Neuronal stem cell (in vitro differentiated cells): ENCODE measurements around the gene KRT6A.
"Not testable (repeated sequence)": the region's sequence is repeated elsewhere in the genome, so short reads cannot be mapped to it uniquely, and the experiment has no call there.

Source experiments
- DNase-seq: peaks from one replicate; pipeline ENCODE4 v3.0.0-alpha.2; 2013; ENCODE audit warnings: low spot score
- H2AFZ ChIP-seq: one replicate; pipeline ENCODE4 v1.6.1; 2013; ENCODE audit warnings: mild to moderate bottlenecking, low read length, inconsistent platforms
- H2AK5ac ChIP-seq: 2 replicates; pipeline ENCODE4 v1.6.1; 2013; ENCODE audit warnings: low read depth, mild to moderate bottlenecking, inconsistent platforms, low read length, moderate library complexity, mixed read lengths
- H2BK120ac ChIP-seq: 2 replicates; pipeline ENCODE4 v1.6.1; 2013; ENCODE audit warnings: low read depth, mild to moderate bottlenecking, inconsistent platforms, low read length, moderate library complexity, mixed read lengths
- H2BK12ac ChIP-seq: one replicate; pipeline ENCODE4 v1.6.1; 2013; ENCODE audit warnings: low read length, inconsistent platforms
- H2BK15ac ChIP-seq: 2 replicates; pipeline ENCODE4 v1.6.1; 2013; ENCODE audit warnings: mild to moderate bottlenecking, low read length, inconsistent platforms, mixed read lengths
- H2BK5ac ChIP-seq: one replicate; pipeline ENCODE4 v1.6.1; 2013; ENCODE audit warnings: inconsistent platforms, mild to moderate bottlenecking, low read length, moderate library complexity
- H3K14ac ChIP-seq: one replicate; pipeline ENCODE4 v1.6.1; 2013; ENCODE audit warnings: low read length, inconsistent platforms
- H3K18ac ChIP-seq: 2 replicates; pipeline ENCODE4 v1.6.1; 2013; ENCODE audit warnings: low read length, inconsistent platforms
- H3K23ac ChIP-seq: 2 replicates; pipeline ENCODE4 v1.6.1; 2013; ENCODE audit warnings: low read depth, mild to moderate bottlenecking, mixed read lengths, low read length, inconsistent platforms; ENCODE audit not compliant: poor library complexity
- H3K27ac ChIP-seq: replicated peaks from 3 replicates; pipeline ENCODE4 v1.5.1; 2013; ENCODE audit warnings: low read length, inconsistent platforms
- H3K27me3 ChIP-seq, 3 experiments: 2 replicates each; pipeline ENCODE4 v1.6.1; 2013; ENCODE audit warnings: low read length in 3 of 3, mild to moderate bottlenecking in 2 of 3, inconsistent platforms in 1 of 3, low read depth in 1 of 3, mixed read lengths in 1 of 3, moderate library complexity in 1 of 3; ENCODE audit not compliant: control insufficient read depth in 3 of 3, insufficient read depth in 3 of 3
- H3K36me3 ChIP-seq, 2 donors: replicated peaks in 1 of 2; 2 replicates each; pipeline ENCODE4 v1.6.1; 2013; ENCODE audit warnings: low read length in 2 of 2; ENCODE audit not compliant: control insufficient read depth in 2 of 2, insufficient read depth in 2 of 2
- H3K4ac ChIP-seq: 2 replicates; pipeline ENCODE4 v1.6.1; 2013; ENCODE audit warnings: inconsistent platforms, mild to moderate bottlenecking, low read length, moderate library complexity
- H3K4me1 ChIP-seq, 2 donors: 1 replicate in 1 of 2; 2 replicates in 1 of 2; pipeline ENCODE4 v1.6.1; 2013; ENCODE audit warnings: low read length in 2 of 2, low read depth in 1 of 2; ENCODE audit not compliant: control insufficient read depth in 2 of 2, insufficient read depth in 1 of 2
- H3K4me2 ChIP-seq: one replicate; pipeline ENCODE4 v1.6.1; 2013; ENCODE audit warnings: mild to moderate bottlenecking, low read length, inconsistent platforms; ENCODE audit not compliant: insufficient read depth, poor library complexity, severe bottlenecking
- H3K4me3 ChIP-seq, 2 donors: 2 replicates each; pipeline ENCODE4 v1.5.1; 2013; ENCODE audit warnings: low read length in 2 of 2, mild to moderate bottlenecking in 2 of 2, inconsistent platforms in 1 of 2, moderate library complexity in 1 of 2
- H3K79me1 ChIP-seq: one replicate; pipeline ENCODE4 v1.6.1; 2013; ENCODE audit warnings: low read depth, mild to moderate bottlenecking, inconsistent platforms, low read length, moderate library complexity
- H3K9ac ChIP-seq: one replicate; pipeline ENCODE4 v1.6.1; 2013; ENCODE audit warnings: mild to moderate bottlenecking, low read depth, low read length, inconsistent platforms; ENCODE audit not compliant: poor library complexity
- H3K9me3 ChIP-seq, 2 donors: replicated peaks in 1 of 2; 2 replicates each; pipeline versions ENCODE3 to v1.6.1; 2013; ENCODE audit warnings: low read length in 2 of 2, mild to moderate bottlenecking in 2 of 2, inconsistent platforms in 1 of 2, low read depth in 1 of 2, mixed read lengths in 1 of 2, moderate library complexity in 1 of 2; ENCODE audit not compliant: control insufficient read depth in 2 of 2, insufficient read depth in 1 of 2
- H4K8ac ChIP-seq: one replicate; pipeline ENCODE4 v1.6.1; 2013; ENCODE audit warnings: low read depth, mild to moderate bottlenecking, inconsistent platforms, low read length, moderate library complexity
- H4K91ac ChIP-seq: one replicate; pipeline ENCODE4 v1.6.1; 2013; ENCODE audit warnings: low read length, low read depth, mild to moderate bottlenecking, inconsistent platforms; ENCODE audit not compliant: poor library complexity
- WGBS, 2 donors: extraction: QIAGEN DNeasy Blood & Tissue Kit; methylation state at CpG; one replicate each; pipeline ENCODE4 v1.1.7; 2013; ENCODE audit warnings: missing lambda C conversion rate in 2 of 2, mixed read lengths in 1 of 2; ENCODE audit not compliant: insufficient read length in 2 of 2, insufficient replicate concordance in 1 of 2; ENCODE audit errors: extremely low coverage in 2 of 2; 5-methylcytosine and 5-hydroxymethylcytosine counted together

The KRT6A gene

GRCh38 chr12:52494100-52494499, 1.0 kb upstream of the KRT6A start:
- DNase-seq, result no peak
- Histone ChIP-seq H4K8ac (no peak overlapping the region), H3K27me3 (peaks cover 0 to 8% (median 0%) of the 10 kb centered on the region in 3 experiments), H3K4me3 (no peak overlapping the region), H3K9me3 (no peaks in the 10 kb centered on the region), H3K18ac (no peak overlapping the region), H2BK12ac (no peak overlapping the region), H3K27ac (no peak overlapping the region), H3K14ac (no peak overlapping the region), H3K79me1 (no peaks in the 10 kb centered on the region), H3K4me1 (peaks cover 0 to 16% of the 10 kb centered on the region in 2 donors), H3K23ac (no peak overlapping the region), H3K9ac (no peak overlapping the region), H3K4me2 (no peak overlapping the region), H2AK5ac (no peak overlapping the region), H3K4ac (no peak overlapping the region), H2AFZ (no peak overlapping the region), H4K91ac (no peak overlapping the region), H2BK5ac (no peak overlapping the region), H3K36me3 (no peaks in the 10 kb centered on the region), H2BK15ac (no peak overlapping the region), H2BK120ac (no peak overlapping the region)
- no CpG with 5 or more reads among the region's 1 CpG for WGBS, 2 donors

GRCh38 chr12:52492405-52492804, 652 bp downstream of the KRT6A start:
- not testable (repeated sequence) for H3K79me1 ChIP-seq, H3K27ac ChIP-seq, H3K27me3 ChIP-seq, H3K23ac ChIP-seq, H4K91ac ChIP-seq, DNase-seq, H2BK5ac ChIP-seq, H3K9ac ChIP-seq, H3K36me3 ChIP-seq, H2BK120ac ChIP-seq, H2AK5ac ChIP-seq, H2BK15ac ChIP-seq, H2BK12ac ChIP-seq, H3K4ac ChIP-seq, H2AFZ ChIP-seq, H3K9me3 ChIP-seq, H3K4me3 ChIP-seq, H3K18ac ChIP-seq, H3K14ac ChIP-seq, H3K4me2 ChIP-seq
- no CpG with 5 or more reads among the region's 6 CpGs for WGBS, 2 donors
- Histone ChIP-seq H4K8ac (peak overlapping the region; percentile 45), H3K4me1 (peaks cover 0 to 16% of the 10 kb centered on the region in 2 donors)

GRCh38 chr12:52491495-52491894, 1.6 kb downstream of the KRT6A start:
- not testable (repeated sequence) for H2BK5ac ChIP-seq

GRCh38 chr12:52488736-52489135, 4.3 kb downstream of the KRT6A start:
- no peak overlapping the region for H3K23ac ChIP-seq
- H3K4me2 ChIP-seq, result no peak overlapping the region
- H2BK120ac ChIP-seq, result no peak overlapping the region
- no peak overlapping the region for H3K4ac ChIP-seq
- H2BK12ac ChIP-seq, result no peak overlapping the region
- no peaks in the 10 kb centered on the region for H3K4me1 ChIP-seq
- H3K36me3 ChIP-seq, result no peaks in the 10 kb centered on the region
- no peak overlapping the region for H3K18ac ChIP-seq
- H3K79me1 ChIP-seq, result no peaks in the 10 kb centered on the region
- no peak overlapping the region for H3K27ac ChIP-seq
- H4K8ac ChIP-seq, result no peak overlapping the region
- H3K9me3 ChIP-seq, result no peaks in the 10 kb centered on the region
- no peak for DNase-seq
- no peak overlapping the region for H2BK15ac ChIP-seq
- H2AFZ ChIP-seq, result no peak overlapping the region
- no peak overlapping the region for H2BK5ac ChIP-seq
- H3K14ac ChIP-seq, result no peak overlapping the region
- peaks cover 0 to 8% (median 0%) of the 10 kb centered on the region in 3 experiments for H3K27me3 ChIP-seq
- no peak overlapping the region for H3K4me3 ChIP-seq
- H4K91ac ChIP-seq, result no peak overlapping the region
- no peak overlapping the region for H2AK5ac ChIP-seq
- no peak overlapping the region for H3K9ac ChIP-seq

More at GRCh38 chr12:52491495-52491894, 1.6 kb downstream of the KRT6A start:
- H3K9ac ChIP-seq, H3K4me2 ChIP-seq, H3K4ac ChIP-seq, H4K91ac ChIP-seq, H2BK120ac ChIP-seq, H2BK12ac ChIP-seq, H3K4me3 ChIP-seq, H2AK5ac ChIP-seq, H3K23ac ChIP-seq, H4K8ac ChIP-seq, H2AFZ ChIP-seq, H3K9me3 ChIP-seq, H3K27me3 ChIP-seq, H3K27ac ChIP-seq, H3K36me3 ChIP-seq, H3K14ac ChIP-seq, DNase-seq, H2BK15ac ChIP-seq, H3K79me1 ChIP-seq, H3K18ac ChIP-seq: not testable (repeated sequence)
- no CpG with 5 or more reads among the region's 8 CpGs for WGBS, 2 donors
- H3K4me1 ChIP-seq, result peaks cover 0 to 11% of the 10 kb centered on the region in 2 donors
